Calu3 (cell line): Measurements from ENCODE around the gene ATP13A2. TPM values are rescaled to one million over a fixed set of nuclear protein-coding genes. Genes with fewer than 3 reads are reported as not detected.

ENCODE experiments used
- BruUV-seq: library from RNA; stranded (reverse); fragments of 400-500 nt; replicated peaks from 2 replicates; lab custom pipeline; 2021; lab: Mats Ljungman, UMichigan
- CTCF ChIA-PET: fragments of 300-600 bp; sonication (Branson Sonifier 250); formaldehyde crosslinking; loops from one replicate; lab custom pipeline; 2022; ENCODE audit warnings: antibody characterized with exemption; lab: Charles Lee
- DNase-seq: peaks from one replicate; pipeline ENCODE4 v3.0.0; 2022
- H3K27ac Mint-ChIP-seq: one replicate; pipeline ENCODE4 v1.8.0; 2022; ENCODE audit warnings: mixed read lengths; ENCODE audit not compliant: unreplicated experiment
- H3K27me3 Mint-ChIP-seq: one replicate; pipeline ENCODE4 v1.8.0; 2022; ENCODE audit warnings: mixed read lengths; ENCODE audit not compliant: unreplicated experiment
- H3K36me3 Mint-ChIP-seq: one replicate; pipeline ENCODE4 v1.8.0; 2022; ENCODE audit warnings: mild to moderate bottlenecking, moderate library complexity, mixed read lengths; ENCODE audit not compliant: insufficient read depth, unreplicated experiment
- H3K4me1 Mint-ChIP-seq: one replicate; pipeline ENCODE4 v1.8.0; 2022; ENCODE audit warnings: mild to moderate bottlenecking, low read depth, mixed read lengths; ENCODE audit not compliant: unreplicated experiment
- H3K4me3 Mint-ChIP-seq: one replicate; pipeline ENCODE4 v1.8.0; 2022; ENCODE audit warnings: mild to moderate bottlenecking, low read depth, moderate library complexity, mixed read lengths; ENCODE audit not compliant: unreplicated experiment
- H3K9me3 Mint-ChIP-seq: one replicate; pipeline ENCODE4 v1.8.0; 2022; ENCODE audit warnings: low read depth, mixed read lengths; ENCODE audit not compliant: unreplicated experiment
- intact Hi-C: fragments of 100-400 bp; cut with micrococcal nuclease; formaldehyde crosslinking; loops from one replicate; pipeline ENCODE4 v1.10.0; 2022; ENCODE audit not compliant: unreplicated experiment
- total RNA-seq: library from RNA; stranded (reverse); gene quantifications from 2 replicates; pipeline ENCODE4 v1.2.3, GENCODE V29; 2022
- TF ChIP-seq, protein P1 (sequence below): fragments of 200-600 bp; IDR thresholded peaks from one replicate; pipeline ENCODE4 v1.8.0; 2022; ENCODE audit warnings: antibody characterized with exemption; ENCODE audit not compliant: unreplicated experiment

ATP13A2 gene
- total RNA-seq, 1 experiment from 2014 or later: 33.4 TPM

GRCh38 chr1:16958475-16958874 is 53.3 kb downstream of the ATP13A2 start:
- Mint-ChIP-seq H3K27ac (no peak overlapping the region), H3K36me3 (no peaks in the 10 kb centered on the region), H3K4me3 (no peak overlapping the region), H3K27me3 (no peaks in the 10 kb centered on the region), H3K4me1 (no peaks in the 10 kb centered on the region), H3K9me3 (no peaks in the 10 kb centered on the region)
- CTCF ChIA-PET: no interaction called here
- no peak for DNase-seq
- intact Hi-C loops: no loop called here
- no TSS peak for BruUV-seq
- TF ChIP-seq, protein P1, sequence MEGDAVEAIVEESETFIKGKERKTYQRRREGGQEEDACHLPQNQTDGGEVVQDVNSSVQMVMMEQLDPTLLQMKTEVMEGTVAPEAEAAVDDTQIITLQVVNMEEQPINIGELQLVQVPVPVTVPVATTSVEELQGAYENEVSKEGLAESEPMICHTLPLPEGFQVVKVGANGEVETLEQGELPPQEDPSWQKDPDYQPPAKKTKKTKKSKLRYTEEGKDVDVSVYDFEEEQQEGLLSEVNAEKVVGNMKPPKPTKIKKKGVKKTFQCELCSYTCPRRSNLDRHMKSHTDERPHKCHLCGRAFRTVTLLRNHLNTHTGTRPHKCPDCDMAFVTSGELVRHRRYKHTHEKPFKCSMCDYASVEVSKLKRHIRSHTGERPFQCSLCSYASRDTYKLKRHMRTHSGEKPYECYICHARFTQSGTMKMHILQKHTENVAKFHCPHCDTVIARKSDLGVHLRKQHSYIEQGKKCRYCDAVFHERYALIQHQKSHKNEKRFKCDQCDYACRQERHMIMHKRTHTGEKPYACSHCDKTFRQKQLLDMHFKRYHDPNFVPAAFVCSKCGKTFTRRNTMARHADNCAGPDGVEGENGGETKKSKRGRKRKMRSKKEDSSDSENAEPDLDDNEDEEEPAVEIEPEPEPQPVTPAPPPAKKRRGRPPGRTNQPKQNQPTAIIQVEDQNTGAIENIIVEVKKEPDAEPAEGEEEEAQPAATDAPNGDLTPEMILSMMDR: no peak

GRCh38 chr1:16957731-16958130 is 54.0 kb downstream of the ATP13A2 start:
- CTCF ChIA-PET: no interaction called here
- intact Hi-C loops: no loop called here

DNA sequence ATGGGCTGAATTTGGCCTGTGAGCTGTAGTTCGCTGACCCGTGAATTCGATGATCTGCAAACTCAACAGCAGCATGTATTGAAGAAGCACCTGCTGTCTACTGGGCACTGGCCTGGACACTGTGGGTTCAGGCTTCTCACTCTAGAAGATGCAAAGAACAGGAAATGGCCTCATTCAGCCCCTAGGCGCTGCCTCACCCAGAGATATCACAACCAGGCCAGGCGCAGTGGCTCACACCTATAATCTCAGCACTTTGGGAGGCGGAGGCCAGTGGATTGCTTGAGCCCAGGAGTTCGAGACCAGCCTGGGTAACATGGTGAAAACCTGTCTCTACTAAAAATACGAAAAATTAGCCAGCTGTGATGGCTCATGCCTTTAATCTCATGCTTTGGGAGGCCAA is 55.0 kb downstream of the ATP13A2 start:
- Mint-ChIP-seq H3K4me1 (no peaks in the 10 kb centered on the region), H3K4me3 (no peak overlapping the region), H3K36me3 (no peaks in the 10 kb centered on the region), H3K27me3 (no peaks in the 10 kb centered on the region), H3K27ac (no peak overlapping the region), H3K9me3 (no peaks in the 10 kb centered on the region)
- CTCF ChIA-PET: no interaction called here
- DNase-seq: no peak
- no TSS peak for BruUV-seq
- intact Hi-C loops: no loop called here
- TF ChIP-seq, protein P1: no peak

More at GRCh38 chr1:16957731-16958130, 54.0 kb downstream of the ATP13A2 start:
- Mint-ChIP-seq H3K9me3 (no peaks in the 10 kb centered on the region), H3K27ac (no peak overlapping the region), H3K36me3 (no peaks in the 10 kb centered on the region), H3K27me3 (no peaks in the 10 kb centered on the region), H3K4me3 (no peak overlapping the region), H3K4me1 (no peaks in the 10 kb centered on the region)
- no TSS peak for BruUV-seq
- TF ChIP-seq, protein P1: no peak
- DNase-seq: no peak

GRCh38 chr1:16955186-16955585 is 56.5 kb downstream of the ATP13A2 start:
- no peaks in the 10 kb centered on the region for H3K36me3 Mint-ChIP-seq
- no peak overlapping the region for H3K4me3 Mint-ChIP-seq
- H3K27ac Mint-ChIP-seq: no peak overlapping the region
- intact Hi-C loops: no loop called here
- DNase-seq: no peak
- no peaks in the 10 kb centered on the region for H3K9me3 Mint-ChIP-seq
- H3K27me3 Mint-ChIP-seq: no peaks in the 10 kb centered on the region
- BruUV-seq: no TSS peak
- CTCF ChIA-PET: no interaction called here
- no peaks in the 10 kb centered on the region for H3K4me1 Mint-ChIP-seq
- TF ChIP-seq, protein P1: no peak
